GM21360 (cell line): ENCODE data around the gene PTPN14.

Source experiments
- ATAC-seq: cut with Tn5 transposase; IDR thresholded peaks from one replicate; pipeline ENCODE4 v1.9.1; 2021; ENCODE audit warnings: mild to moderate bottlenecking, moderate library complexity; ENCODE audit not compliant: unreplicated experiment

Gene PTPN14

DNA sequence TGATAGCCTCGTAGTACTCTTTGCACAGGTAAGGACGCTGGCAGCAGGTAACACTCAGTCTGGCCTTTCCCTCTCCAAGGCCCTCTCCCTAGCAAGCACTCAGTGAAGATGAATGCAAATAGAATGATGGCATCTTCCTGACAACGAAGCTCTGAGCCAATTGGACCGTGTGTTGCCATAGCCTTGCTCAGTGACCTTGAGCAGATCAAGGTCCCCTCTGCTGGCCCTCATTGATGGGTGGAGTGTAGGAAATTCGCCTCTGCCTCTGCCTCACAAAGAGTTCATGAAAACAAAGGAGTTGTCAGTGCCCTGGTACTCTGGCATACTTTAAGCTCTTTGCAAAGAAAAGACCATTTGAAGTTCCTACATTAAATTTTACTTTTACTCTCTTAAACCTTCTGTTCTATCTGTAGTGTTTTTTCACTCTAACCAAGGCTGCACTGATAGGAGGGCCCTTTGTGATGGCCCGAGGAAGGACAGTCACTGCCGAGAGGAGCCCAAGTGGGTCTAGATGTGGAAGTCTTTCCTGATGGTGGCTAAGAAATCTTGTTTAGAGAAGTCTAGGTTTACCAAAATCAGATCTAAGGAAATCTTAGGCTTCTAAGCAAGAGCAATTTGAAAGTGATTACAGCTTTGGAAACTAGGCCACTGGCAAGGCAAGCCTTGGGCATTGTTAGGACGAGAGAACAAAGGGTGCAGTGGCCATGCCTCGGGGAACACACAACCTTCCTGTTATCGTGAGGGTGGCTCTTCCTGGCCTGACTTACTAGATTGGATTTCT, 232.3 kb downstream of the PTPN14 start:
- no peak for ATAC-seq

GRCh38 chr1:214318356-214318755, 233.0 kb downstream of the PTPN14 start:
- ATAC-seq, result no peak

DNA sequence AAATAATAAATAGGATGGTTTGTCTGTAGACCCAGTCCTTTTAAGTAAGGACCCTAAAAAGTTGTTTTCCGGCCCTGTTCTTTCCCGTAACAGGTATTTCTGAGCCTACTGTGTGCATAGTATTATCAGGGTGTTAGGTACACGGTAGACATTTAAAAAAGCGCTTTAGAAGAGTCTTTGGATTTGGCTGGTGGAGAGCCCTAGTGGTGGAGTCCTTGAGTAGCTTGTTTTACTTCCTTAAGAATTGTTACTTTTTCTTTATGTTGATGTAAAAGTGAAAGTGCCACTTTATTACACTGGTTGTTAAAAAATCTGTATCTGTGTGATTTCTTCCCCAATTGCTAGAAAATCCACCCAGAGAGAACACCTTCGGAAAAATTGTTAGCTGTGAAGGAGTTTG, 233.7 kb downstream of the PTPN14 start:
- ATAC-seq, result no peak

GRCh38 chr1:214317300-214317699, 234.1 kb downstream of the PTPN14 start:
- ATAC-seq, result no peak

DNA sequence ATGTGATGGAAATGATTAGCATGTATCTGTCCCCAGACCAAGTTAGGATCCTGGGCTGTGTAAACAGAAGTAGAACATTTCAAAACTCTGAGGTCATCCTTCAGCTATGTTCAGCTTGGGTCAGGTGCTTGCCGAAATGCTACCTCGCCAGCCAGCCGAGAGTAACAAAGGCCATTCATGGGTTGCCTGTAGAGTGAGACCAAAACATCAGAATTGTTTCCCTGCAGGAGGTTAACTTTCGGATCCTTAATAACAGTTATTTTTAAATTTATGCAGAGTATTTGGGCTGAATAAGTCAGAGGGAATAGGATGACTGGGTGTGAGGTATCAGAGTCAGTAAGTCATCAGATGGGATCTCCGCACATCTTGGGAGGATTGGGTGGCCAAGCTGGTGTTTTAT, 234.8 kb downstream of the PTPN14 start:
- no peak for ATAC-seq

- no peak for ATAC-seq
Observed at GRCh38 chr1:214314178-214314843, 237.1 kb downstream of the PTPN14 start.

- ATAC-seq, result no peak
Observed at GRCh38 chr1:214312530-214313051, 238.8 kb downstream of the PTPN14 start.

DNA sequence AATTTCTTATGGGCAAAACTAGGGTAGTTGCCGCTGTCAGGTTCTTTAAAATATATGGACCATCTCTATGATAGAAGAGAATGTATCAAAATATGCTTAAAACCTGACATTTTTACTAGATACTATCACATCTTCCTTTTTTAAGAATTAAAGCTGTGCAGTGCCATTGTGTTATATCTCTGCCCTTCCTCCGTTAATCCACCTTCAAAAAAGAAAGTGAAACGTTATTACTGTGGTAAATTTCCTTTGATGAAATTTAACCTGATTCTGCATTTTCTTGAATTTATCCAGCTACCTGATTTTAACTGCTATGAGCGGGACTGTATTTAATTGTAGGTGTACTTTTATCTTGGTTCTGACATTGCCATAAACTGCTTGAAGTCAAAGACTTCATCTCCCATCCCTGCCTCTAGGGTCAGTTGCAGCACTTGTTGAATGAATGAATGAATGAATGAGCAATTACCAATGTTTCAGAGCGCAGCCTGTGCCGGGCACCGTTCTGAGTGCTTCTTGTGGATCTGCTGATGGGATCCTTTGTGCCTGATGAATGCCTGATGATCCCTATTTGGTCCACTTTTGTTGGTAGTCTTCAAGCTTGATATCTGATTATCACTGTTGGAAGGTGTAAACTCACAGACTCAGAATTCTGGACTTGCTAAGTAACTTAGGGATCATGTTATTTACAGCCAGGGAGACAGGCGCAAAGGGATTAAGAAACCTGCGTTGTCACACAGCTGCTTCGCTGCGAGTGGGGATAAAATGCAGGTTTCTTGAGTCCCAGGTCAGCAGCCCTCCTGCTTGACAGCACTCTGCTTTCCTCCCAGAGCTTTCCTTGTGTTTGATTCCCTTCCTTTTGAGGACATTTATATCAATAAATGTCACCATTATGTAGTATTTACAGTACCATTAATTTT, 240.4 kb downstream of the PTPN14 start:
- no peak for ATAC-seq

DNA sequence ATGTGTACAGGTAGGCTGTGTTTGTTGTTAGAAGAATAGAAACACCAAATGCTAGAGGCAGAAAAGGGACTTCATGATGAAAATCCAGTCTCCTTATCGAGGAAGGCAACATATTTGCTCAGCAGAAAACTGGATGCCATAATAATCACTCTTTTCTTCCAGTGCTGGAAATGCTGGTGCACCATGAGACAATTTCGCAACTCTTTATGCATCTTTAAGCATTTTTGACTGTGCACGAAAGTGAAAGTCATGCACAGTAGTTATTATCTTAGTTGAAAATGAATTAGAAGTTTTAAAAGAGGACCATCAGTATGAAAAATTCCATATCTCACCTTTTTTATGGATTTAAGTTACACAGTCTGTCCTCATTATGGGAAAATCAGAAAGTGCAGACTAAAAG, 241.4 kb downstream of the PTPN14 start:
- ATAC-seq, result peak; percentile 92

DNA sequence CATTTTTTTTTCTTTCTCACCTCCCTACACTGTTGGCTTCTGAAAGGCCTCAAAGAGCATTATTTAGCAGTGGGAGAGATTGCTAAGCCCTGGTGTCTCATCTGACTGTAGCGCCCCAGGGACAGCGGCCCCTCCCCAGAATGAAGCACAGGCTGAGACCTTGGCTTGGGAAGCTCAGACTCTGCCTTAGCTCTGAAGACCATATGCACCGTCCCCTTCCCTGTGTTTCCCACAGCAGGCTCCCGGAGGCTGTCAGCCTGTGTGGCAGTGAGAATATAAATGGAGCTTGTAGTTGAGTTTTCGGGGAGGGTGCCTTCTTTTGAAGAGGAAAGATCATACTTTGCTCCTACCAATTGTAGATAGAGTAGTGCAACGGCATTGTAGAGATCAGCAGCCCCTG, 245.1 kb downstream of the PTPN14 start:
- ATAC-seq, result no peak

DNA sequence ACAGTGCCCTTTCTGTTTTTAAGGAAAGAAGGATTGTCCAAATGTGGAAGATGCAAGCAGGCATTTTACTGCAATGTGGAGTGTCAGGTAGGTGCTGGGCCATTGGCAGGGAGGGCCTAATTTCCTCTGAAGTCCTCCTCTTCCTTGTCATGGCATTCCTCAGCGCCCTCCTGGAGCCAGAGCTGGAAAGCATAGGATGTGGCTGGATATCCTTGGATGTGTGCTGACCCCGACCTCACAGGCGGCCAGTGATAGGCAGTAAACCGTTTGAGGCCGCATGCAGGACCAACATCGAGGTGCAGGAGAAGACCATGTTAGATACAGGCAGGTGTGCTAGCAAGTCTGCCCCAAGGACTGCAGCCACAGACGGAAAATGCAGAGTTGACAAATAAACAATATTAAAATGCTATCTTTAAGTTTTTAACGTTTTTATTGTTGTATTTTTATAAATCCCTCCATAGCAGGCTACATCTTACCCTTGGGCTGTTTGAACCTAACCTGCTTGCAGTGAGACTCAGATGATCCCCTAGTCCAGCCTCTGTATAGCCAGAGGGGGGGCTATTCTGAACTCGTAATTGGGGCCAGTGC, 246.1 kb downstream of the PTPN14 start:
- no peak for ATAC-seq

- ATAC-seq, result no peak
Observed at GRCh38 chr1:214303141-214303930, 248.1 kb downstream of the PTPN14 start.

DNA sequence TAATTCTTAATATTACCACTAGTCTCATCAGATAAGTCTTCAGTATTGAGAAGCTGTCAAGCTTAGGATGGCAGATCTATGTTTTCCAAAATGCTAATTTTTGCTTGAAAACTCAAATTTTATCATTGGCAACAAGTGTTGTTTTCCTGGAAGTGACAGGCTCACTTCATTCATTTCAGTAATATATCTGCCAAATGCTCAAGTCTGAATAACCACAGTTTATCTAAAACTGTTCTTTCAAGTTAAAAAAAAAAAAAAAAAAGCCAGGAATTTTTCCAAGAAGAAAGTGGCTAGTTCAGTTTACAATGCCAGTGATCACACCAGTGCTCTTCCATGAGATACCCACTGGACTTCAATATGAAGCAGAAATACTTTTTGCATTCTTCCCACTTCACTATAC, 249.9 kb downstream of the PTPN14 start:
- no peak for ATAC-seq

DNA sequence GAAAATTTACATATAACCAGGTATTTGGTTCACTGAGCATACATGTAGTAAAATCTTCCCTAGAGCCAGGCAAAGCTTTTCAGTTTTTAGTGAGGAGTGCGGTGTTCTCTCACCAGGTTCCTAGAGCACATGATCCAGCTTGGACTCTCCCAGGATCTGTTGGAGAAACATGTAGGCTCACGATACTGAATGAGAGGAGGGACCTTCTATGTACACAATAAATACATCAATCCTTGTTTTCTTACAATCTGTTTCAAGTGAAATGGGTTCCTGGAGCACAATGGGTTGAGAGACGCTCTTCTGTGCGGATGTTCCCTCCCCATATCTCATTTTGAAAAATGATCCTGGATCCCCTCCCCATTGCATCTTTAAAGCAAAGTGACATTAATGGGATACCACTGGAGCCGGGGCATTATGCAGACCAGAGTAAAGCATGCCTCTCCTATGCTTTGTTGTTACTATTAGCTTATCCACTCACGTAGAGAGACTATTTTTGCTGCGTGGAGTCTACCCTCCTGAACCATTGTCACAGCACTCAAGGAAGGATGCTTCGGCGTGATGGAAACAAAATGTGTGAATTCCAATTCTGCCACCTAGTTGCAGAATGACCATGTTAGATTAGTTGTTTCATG, 251.1 kb downstream of the PTPN14 start:
- ATAC-seq, result no peak
